ENCODE measurements around the gene ZFAND3. TPM values are rescaled to one million over a fixed set of nuclear protein-coding genes. Genes with fewer than 3 reads are reported as not detected.

Gene ZFAND3
- total RNA-seq, 1 experiment from 2014 or later: 107 TPM

- Mint-ChIP-seq H3K4me1 (ENCODE audit: low read depth, unreplicated experiment) (peaks cover 21% of the 10 kb centered on the region), H3K4me3 (ENCODE audit: unreplicated experiment) (no peak overlapping the region), H3K36me3 (ENCODE audit: insufficient read depth, unreplicated experiment) (peaks cover 11% of the 10 kb centered on the region), H3K9me3 (ENCODE audit: unreplicated experiment) (peaks cover 6% of the 10 kb centered on the region), H3K27ac (ENCODE audit: unreplicated experiment) (no peak overlapping the region), H3K27me3 (ENCODE audit: insufficient read depth, unreplicated experiment) (no peaks in the 10 kb centered on the region)
- TF ChIP-seq, protein P1, sequence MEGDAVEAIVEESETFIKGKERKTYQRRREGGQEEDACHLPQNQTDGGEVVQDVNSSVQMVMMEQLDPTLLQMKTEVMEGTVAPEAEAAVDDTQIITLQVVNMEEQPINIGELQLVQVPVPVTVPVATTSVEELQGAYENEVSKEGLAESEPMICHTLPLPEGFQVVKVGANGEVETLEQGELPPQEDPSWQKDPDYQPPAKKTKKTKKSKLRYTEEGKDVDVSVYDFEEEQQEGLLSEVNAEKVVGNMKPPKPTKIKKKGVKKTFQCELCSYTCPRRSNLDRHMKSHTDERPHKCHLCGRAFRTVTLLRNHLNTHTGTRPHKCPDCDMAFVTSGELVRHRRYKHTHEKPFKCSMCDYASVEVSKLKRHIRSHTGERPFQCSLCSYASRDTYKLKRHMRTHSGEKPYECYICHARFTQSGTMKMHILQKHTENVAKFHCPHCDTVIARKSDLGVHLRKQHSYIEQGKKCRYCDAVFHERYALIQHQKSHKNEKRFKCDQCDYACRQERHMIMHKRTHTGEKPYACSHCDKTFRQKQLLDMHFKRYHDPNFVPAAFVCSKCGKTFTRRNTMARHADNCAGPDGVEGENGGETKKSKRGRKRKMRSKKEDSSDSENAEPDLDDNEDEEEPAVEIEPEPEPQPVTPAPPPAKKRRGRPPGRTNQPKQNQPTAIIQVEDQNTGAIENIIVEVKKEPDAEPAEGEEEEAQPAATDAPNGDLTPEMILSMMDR (IDR thresholded peaks at IDR 0.05; ENCODE audit: insufficient read depth in 1 of 2, low read depth in 1 of 2, low read length in 1 of 2, severe bottlenecking in 1 of 2, unreplicated experiment in 1 of 2): no peak
- BruUV-seq (replicated peaks): no TSS peak
- Histone ChIP-seq H3K9me3 (no peaks in the 10 kb centered on the region), H3K4me1 (no peaks in the 10 kb centered on the region), H3K27me3 (replicated peaks; ENCODE audit: control insufficient read depth, insufficient read depth, low read length) (no peaks in the 10 kb centered on the region), H3K4me3 (ENCODE audit: low read depth, low read length) (no peak overlapping the region), H3K36me3 (ENCODE audit: control insufficient read depth, insufficient read depth, low read length) (no peaks in the 10 kb centered on the region)
- no peak for DNase-seq
- POLR2A ChIA-PET: no interaction called here
- intact Hi-C loops (cut with micrococcal nuclease; ENCODE audit: unreplicated experiment): no loop called here
- CTCF ChIA-PET: interaction anchor here (1.2 kb wide), 1 partner anchor 132 kb away, joined by 5 read pairs; no protein-coding TSS in a partner anchor
Measured at GRCh38 chr6:37923514-37923913, 104.0 kb downstream of the ZFAND3 start.

- Mint-ChIP-seq H3K27ac (ENCODE audit: unreplicated experiment) (no peak overlapping the region), H3K4me1 (ENCODE audit: low read depth, unreplicated experiment) (peaks cover 13% of the 10 kb centered on the region), H3K36me3 (ENCODE audit: insufficient read depth, unreplicated experiment) (peaks cover 27% of the 10 kb centered on the region), H3K4me3 (ENCODE audit: unreplicated experiment) (no peak overlapping the region), H3K27me3 (ENCODE audit: insufficient read depth, unreplicated experiment) (no peaks in the 10 kb centered on the region), H3K9me3 (ENCODE audit: unreplicated experiment) (peaks cover 6% of the 10 kb centered on the region)
- no peaks in the 10 kb centered on the region for H3K9me3 ChIP-seq
- H3K4me3 ChIP-seq (ENCODE audit: low read depth, low read length): no peak overlapping the region
- BruUV-seq (replicated peaks): no TSS peak
- ChIA-PET POLR2A (no interaction called here), CTCF (no interaction called here)
- H3K36me3 ChIP-seq (ENCODE audit: control insufficient read depth, insufficient read depth, low read length): no peaks in the 10 kb centered on the region
- TF ChIP-seq, protein P1 (IDR thresholded peaks at IDR 0.05; ENCODE audit: insufficient read depth in 1 of 2, low read depth in 1 of 2, low read length in 1 of 2, severe bottlenecking in 1 of 2, unreplicated experiment in 1 of 2): no peak
- H3K4me1 ChIP-seq: peaks cover 18% of the 10 kb centered on the region; the same call in 1 of the 2 replicates
- intact Hi-C loops (cut with micrococcal nuclease; ENCODE audit: unreplicated experiment): no loop called here
- H3K27me3 ChIP-seq (replicated peaks; ENCODE audit: control insufficient read depth, insufficient read depth, low read length): no peaks in the 10 kb centered on the region
- DNase-seq: no peak
Measured at GRCh38 chr6:37926661-37927060, 107.1 kb downstream of the ZFAND3 start.

GRCh38 chr6:37928217-37928616 is 108.7 kb downstream of the ZFAND3 start:
- H3K9me3 ChIP-seq: no peaks in the 10 kb centered on the region
- Mint-ChIP-seq H3K4me1 (ENCODE audit: low read depth, unreplicated experiment) (peaks cover 13% of the 10 kb centered on the region), H3K9me3 (ENCODE audit: unreplicated experiment) (peaks cover 6% of the 10 kb centered on the region), H3K27ac (ENCODE audit: unreplicated experiment) (no peak overlapping the region), H3K4me3 (ENCODE audit: unreplicated experiment) (no peak overlapping the region), H3K27me3 (ENCODE audit: insufficient read depth, unreplicated experiment) (no peaks in the 10 kb centered on the region), H3K36me3 (ENCODE audit: insufficient read depth, unreplicated experiment) (peaks cover 27% of the 10 kb centered on the region)
- H3K27me3 ChIP-seq (replicated peaks; ENCODE audit: control insufficient read depth, insufficient read depth, low read length): no peaks in the 10 kb centered on the region
- ChIA-PET POLR2A (no interaction called here), CTCF (interaction anchor here (0.6 to 1.0 kb wide), 2 partner anchors 137 to 823 kb away, joined by 3 read pairs; no protein-coding TSS in a partner anchor)
- intact Hi-C loops (cut with micrococcal nuclease; ENCODE audit: unreplicated experiment): no loop called here
- no peak for DNase-seq
- H3K4me3 ChIP-seq (ENCODE audit: low read depth, low read length): no peak overlapping the region
- TF ChIP-seq, protein P1 (IDR thresholded peaks at IDR 0.05; ENCODE audit: insufficient read depth in 1 of 2, low read depth in 1 of 2, low read length in 1 of 2, severe bottlenecking in 1 of 2, unreplicated experiment in 1 of 2): no peak
- peaks cover 18% of the 10 kb centered on the region; the same call in 1 of the 2 replicates for H3K4me1 ChIP-seq
- no TSS peak for BruUV-seq (replicated peaks)
- no peaks in the 10 kb centered on the region for H3K36me3 ChIP-seq (ENCODE audit: control insufficient read depth, insufficient read depth, low read length)

Measured in Caco-2 (cell line).